NCI-H1436 (cell line): Measurements from ENCODE around the gene AKAP8.

Experiments used
- DNase-seq: peaks from one replicate; lab custom pipeline; 2025; lab: John Stamatoyannopoulos, UW

Gene AKAP8

DNA sequence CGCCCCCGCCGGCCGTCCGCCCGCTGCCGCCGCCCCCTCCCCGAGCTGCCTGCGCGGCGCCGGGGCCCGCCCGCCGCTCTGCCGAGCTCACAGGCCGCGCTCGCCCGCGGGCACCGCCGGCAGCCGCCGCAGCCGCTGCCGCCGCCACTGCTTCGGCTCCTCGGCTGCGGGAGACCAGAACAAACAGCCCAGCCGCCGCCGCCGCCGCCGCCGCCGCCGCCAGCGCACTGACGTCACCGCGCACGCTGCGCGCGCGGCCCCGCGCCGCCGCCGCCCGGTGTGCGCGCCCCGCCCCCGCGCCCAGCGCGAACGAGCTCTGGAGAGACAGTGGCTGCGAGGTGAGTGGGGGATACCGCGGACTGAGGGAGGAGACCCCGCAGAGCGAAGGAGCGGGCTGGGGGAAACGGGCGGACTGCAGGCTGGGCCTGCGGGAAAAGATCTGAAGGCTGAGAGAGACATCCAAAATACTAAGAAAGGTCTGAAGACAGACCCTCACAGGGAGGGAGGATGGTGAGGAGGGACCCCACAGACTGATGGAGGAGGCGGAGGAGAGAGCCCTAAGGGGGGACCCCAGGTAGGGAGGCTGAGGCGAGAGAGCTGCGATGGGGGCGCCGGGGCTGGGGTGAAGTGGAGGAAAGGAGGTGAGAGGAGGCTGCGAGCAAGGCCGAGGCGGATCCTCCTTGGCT is 47.1 kb downstream of the AKAP8 start, which contains the start of gene BRD4:
Gene BRD4 (minus strand): TSS at position 229 of the 686 bp plus-strand sequence. CDS start 59,440 bp downstream, outside the sequence.
- peak; percentile 66 for DNase-seq

- DNase-seq: peak; percentile 19
These were observed 47.9 kb downstream of the AKAP8 start for GRCh38 chr19:15331419-15332310.

DNA sequence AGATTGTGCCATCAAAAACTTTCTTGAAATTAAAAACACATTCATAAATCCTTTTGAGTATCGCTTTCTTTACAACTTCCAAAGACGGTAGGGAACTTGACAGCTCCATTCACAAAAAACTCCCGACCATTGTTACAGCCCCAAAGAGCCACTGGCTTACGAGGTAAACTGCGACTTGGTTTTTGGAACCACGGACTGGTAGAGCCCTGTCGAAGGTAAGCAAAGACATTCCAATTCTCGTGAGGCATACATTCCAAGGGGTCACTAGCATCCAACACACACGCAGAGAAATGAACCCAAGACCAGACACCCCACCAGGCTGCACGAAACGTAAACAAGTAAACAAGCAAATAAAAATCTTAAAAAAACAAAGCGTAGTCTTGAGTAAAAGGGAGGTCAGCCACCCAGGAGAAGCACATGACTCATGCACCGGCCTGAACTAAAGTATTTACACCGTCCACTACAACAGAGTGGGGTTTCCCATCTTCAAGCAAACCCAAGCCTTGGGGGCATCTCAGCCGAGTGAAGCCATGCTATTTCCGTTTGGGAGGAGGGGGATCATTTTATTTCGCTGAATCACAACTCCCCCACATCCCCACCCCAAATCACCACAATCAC is 48.7 kb downstream of the AKAP8 start:
- DNase-seq: no peak

GRCh38 chr19:15328312-15328711 is 51.3 kb downstream of the AKAP8 start:
- DNase-seq: no peak

- no peak for DNase-seq
These were observed 54.6 kb downstream of the AKAP8 start for GRCh38 chr19:15324791-15325519.

- DNase-seq: no peak
These were observed 55.9 kb downstream of the AKAP8 start for GRCh38 chr19:15323496-15324235.

- no peak for DNase-seq
These were observed 57.8 kb downstream of the AKAP8 start for GRCh38 chr19:15321739-15322138.

DNA sequence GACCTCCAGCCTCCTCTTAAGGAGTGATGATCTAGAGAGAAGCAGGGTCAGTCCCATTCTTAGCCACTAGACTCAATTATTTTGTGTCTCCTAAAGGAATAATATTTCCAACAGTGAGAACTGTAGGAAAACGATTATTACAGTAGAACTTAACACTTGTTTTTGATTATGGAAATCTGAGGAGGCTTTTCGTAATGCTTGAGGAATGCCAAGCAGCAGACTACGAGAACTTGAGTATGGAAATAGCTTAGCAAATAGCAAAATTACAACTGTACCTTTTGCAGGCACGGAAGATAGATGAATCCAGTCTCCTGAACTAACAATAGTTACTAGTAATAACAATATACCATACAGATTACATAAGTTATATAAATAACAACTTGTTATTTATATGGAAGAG is 59.5 kb downstream of the AKAP8 start:
- no peak for DNase-seq

- DNase-seq: no peak
These were observed 61.3 kb downstream of the AKAP8 start for GRCh38 chr19:15318241-15318691.

DNA sequence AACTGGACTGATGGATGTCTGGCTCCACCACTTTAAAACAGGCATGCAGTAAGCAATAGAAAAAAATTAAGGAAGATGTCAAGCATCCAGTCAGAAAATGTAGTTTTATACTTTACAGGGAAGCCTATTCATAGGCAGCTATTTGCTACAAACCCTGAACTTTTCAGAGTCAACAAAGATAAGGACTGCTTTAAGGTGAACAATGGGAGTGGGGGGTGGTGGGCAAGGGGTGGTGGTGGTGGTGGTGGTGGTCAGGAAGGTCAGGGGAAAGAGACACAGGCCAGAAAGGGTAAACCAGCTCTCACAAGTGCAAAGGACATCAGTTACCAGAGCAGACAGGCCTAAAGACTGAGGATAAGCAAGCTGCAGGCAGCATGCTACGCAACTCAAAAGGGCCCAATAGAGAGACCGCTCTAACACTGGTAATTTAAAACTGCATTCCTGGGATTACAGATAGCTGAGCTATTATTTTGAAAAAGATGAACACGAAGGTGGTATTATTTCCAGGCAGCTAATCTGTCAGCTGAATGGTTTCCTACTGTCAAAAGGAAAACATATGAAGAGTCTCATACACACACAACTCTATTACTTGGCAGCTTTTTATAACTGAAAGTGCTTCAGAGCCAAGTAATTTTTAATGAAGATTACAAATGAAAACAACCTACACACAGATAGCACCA is 62.1 kb downstream of the AKAP8 start:
- no peak for DNase-seq

DNA sequence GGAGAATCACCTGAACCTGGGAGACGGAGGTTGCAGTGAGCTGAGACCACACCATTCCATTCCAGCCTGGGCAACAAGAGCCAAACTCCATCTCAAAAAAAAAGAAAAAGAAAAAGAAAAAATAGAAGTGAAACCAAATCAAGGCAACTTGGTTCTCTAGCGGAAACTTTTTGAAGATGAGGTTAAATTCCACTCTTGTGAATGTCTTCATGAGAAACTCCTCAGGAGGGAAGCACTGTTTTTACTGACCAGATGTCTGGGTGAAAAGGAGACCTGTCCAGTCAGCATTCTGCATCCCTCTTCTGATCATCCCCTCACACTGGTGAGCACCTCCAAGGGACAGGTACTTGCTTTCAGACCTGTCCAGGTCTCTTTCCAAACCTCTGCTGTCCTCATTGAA is 63.1 kb downstream of the AKAP8 start:
- DNase-seq: no peak

DNA sequence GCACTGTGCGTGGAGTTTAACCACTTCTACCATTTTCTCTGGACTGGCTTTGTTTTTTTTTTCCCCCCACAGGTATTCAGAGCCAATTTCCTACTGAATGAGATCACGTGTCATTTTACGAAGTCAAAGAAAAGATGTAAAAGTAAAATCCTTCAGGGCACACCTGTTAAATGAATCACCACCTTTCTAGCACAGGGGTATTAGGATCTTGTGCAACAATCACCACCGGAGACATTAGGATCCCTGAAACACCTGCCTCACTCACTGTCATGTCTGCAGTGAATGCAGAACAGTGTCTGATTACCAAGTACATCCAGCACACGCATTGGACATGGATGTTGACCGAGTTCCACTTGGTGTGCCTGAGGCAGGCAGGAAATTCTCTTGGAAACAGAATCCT is 64.5 kb downstream of the AKAP8 start:
- peak; percentile 20 for DNase-seq

GRCh38 chr19:15313649-15314279 is 65.8 kb downstream of the AKAP8 start:
- no peak for DNase-seq

- DNase-seq: no peak
These were observed 72.4 kb downstream of the AKAP8 start for GRCh38 chr19:15307169-15307568.

DNA sequence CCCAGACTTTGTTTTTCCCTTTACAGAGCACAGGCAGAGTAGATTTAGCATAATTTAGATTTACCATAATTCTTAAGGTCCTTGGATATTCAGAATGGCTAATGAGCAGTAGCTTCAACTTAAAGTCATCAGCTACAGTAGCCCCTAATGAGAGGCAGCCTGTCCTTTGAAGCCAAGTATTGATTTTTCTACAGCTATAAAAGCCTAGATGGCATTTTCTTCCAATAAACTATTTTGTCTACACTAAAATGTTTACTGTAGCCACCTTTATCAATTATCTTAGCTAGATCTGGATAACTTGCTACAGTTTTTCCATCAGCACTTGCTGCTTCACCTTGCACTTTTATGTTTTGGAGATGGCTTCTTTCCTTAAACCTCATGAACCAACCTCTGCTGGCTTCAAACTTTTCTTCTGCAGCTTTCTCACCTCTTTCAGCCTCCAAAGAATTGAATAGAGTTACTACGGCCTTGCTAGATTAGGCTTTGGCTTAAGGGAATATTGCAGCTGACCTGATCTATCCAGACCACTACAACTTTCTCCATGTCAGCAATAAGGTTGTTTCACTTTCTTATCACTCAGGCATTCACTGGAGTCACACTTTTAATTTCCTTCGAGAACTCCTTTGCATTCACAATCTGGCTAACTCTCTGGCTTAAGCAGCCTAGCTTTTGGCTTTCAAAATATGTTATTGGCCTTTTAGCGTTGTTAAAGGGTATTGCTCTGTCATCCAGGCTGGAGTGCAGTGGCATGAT is 73.8 kb downstream of the AKAP8 start:
- no peak for DNase-seq

GRCh38 chr19:15304140-15304705 is 75.4 kb downstream of the AKAP8 start:
- no peak for DNase-seq
